H1 (cell line): ENCODE data around the gene ELAVL1. TPM values are rescaled to one million over a fixed set of nuclear protein-coding genes. Genes with fewer than 3 reads are reported as not detected.

Source experiments
- CTCF ChIA-PET: fragments of 300-600 bp; sonication (Branson Sonifier 250); formaldehyde crosslinking; loops from one replicate; lab custom pipeline; 2021; ENCODE audit not compliant: partially characterized antibody; lab: Charles Lee
- POLR2A ChIA-PET: fragments of 300-600 bp; sonication (Branson Sonifier 250); formaldehyde crosslinking; loops from one replicate; lab custom pipeline; 2021; ENCODE audit warnings: inconsistent platforms; ENCODE audit not compliant: partially characterized antibody; lab: Charles Lee
- DNase-seq, 2 experiments: peaks; one replicate each; pipeline versions ENCODE4 v3.0.0 to v3.0.0-alpha.2; 2010 to 2022; ENCODE audit warnings: low spot score in 2 of 2, low read depth in 1 of 2, mixed read lengths in 1 of 2
- FAIRE-seq: peaks from 2 replicates; lab custom pipeline; 2011; peaks lifted over from hg19 to GRCh38; lab: Jason Lieb, UNC
- H2AFZ ChIP-seq: 2 replicates; pipeline ENCODE4 v1.8.1; 2012; ENCODE audit warnings: low read length, inconsistent platforms
- H2AK5ac ChIP-seq: 2 replicates; pipeline ENCODE4 v1.6.1; 2013; ENCODE audit warnings: low read depth, low read length
- H2BK120ac ChIP-seq: replicated peaks from 2 replicates; pipeline ENCODE3; 2013; ENCODE audit warnings: low read depth, low read length, inconsistent platforms
- H2BK12ac ChIP-seq: 2 replicates; pipeline ENCODE4 v1.6.1; 2013; ENCODE audit warnings: low read depth, low read length
- H2BK15ac ChIP-seq: 2 replicates; pipeline ENCODE4 v1.6.1; 2013; ENCODE audit warnings: low read length
- H2BK20ac ChIP-seq: 2 replicates; pipeline ENCODE4 v1.6.1; 2013; ENCODE audit warnings: low read length
- H2BK5ac ChIP-seq: 2 replicates; pipeline ENCODE4 v1.6.1; 2013; ENCODE audit warnings: low read depth, low read length
- H3K14ac ChIP-seq: 2 replicates; pipeline ENCODE4 v1.6.1; 2013; ENCODE audit warnings: inconsistent platforms; ENCODE audit not compliant: insufficient read length
- H3K18ac ChIP-seq: 2 replicates; pipeline ENCODE4 v1.6.1; 2013; ENCODE audit warnings: low read length; ENCODE audit errors: extremely low read depth
- H3K23ac ChIP-seq: 2 replicates; pipeline ENCODE4 v1.6.1; 2013; ENCODE audit warnings: inconsistent platforms; ENCODE audit not compliant: insufficient read length
- H3K23me2 ChIP-seq: 2 replicates; pipeline ENCODE4 v1.6.1; 2013; ENCODE audit warnings: low read depth, low read length
- H3K27ac ChIP-seq: 2 replicates; pipeline ENCODE4 v1.6.1; 2011; ENCODE audit warnings: low read depth, low read length, inconsistent platforms
- H3K27me3 ChIP-seq, 4 experiments: replicated peaks in 1 of 4; 1 replicate in 1 of 4; 2 replicates in 3 of 4; pipeline versions ENCODE4 v1.6.1 to v1.8.1; 2011 to 2013; ENCODE audit warnings: low read length in 3 of 4, mild to moderate bottlenecking in 3 of 4, inconsistent platforms in 2 of 4, mixed read lengths in 2 of 4, moderate library complexity in 1 of 4; ENCODE audit not compliant: control insufficient read depth in 3 of 4, insufficient read depth in 3 of 4; ENCODE audit errors: extremely low read depth in 1 of 4
- H3K36me3 ChIP-seq, 4 experiments: 2 replicates each; pipeline versions ENCODE4 v1.6.1 to v1.8.1; 2011 to 2013; ENCODE audit warnings: mild to moderate bottlenecking in 4 of 4, low read length in 3 of 4, moderate library complexity in 2 of 4, control low read depth in 1 of 4, inconsistent platforms in 1 of 4; ENCODE audit not compliant: insufficient read depth in 4 of 4, control insufficient read depth in 2 of 4
- H3K4ac ChIP-seq: replicated peaks from 2 replicates; pipeline ENCODE3; 2013; ENCODE audit warnings: low read length, low read depth, mixed read lengths, inconsistent platforms; ENCODE audit not compliant: insufficient read length
- H3K4me1 ChIP-seq, 4 experiments: replicated peaks in 1 of 4; 1 replicate in 1 of 4; 2 replicates in 3 of 4; pipeline versions ENCODE4 v1.6.1 to v1.8.1; 2011 to 2013; ENCODE audit warnings: low read length in 3 of 4, inconsistent platforms in 2 of 4, mixed read lengths in 1 of 4; ENCODE audit not compliant: insufficient read depth in 4 of 4, control insufficient read depth in 3 of 4
- H3K4me2 ChIP-seq, 2 experiments: 2 replicates each; pipeline versions ENCODE4 v1.6.1 to v1.8.1; 2011 to 2013; ENCODE audit warnings: low read depth in 2 of 2, low read length in 2 of 2, control low read depth in 1 of 2, inconsistent platforms in 1 of 2, mild to moderate bottlenecking in 1 of 2; ENCODE audit not compliant: insufficient read depth in 1 of 2
- H3K4me3 ChIP-seq, 4 experiments: fragments of 200-600, 300-600 bp in 1 of 4; sonication (generic), shearing (Covaris generic), sonication (Bioruptor Twin) in 1 of 4; 2 replicates each; pipeline versions ENCODE4 v1.5.1 to v1.8.1; 2011 to 2016; ENCODE audit warnings: low read length in 4 of 4, low read depth in 3 of 4, control low read depth in 2 of 4, inconsistent platforms in 2 of 4, mild to moderate bottlenecking in 2 of 4, mixed read lengths in 1 of 4, moderate library complexity in 1 of 4; ENCODE audit not compliant: insufficient read depth in 2 of 4; ENCODE audit errors: extremely low read depth in 1 of 4
- H3K56ac ChIP-seq: replicated peaks from 2 replicates; pipeline ENCODE3; 2013; ENCODE audit warnings: low read depth, mild to moderate bottlenecking, mixed read lengths, low read length, inconsistent platforms; ENCODE audit not compliant: insufficient read length
- H3K79me1 ChIP-seq: 2 replicates; pipeline ENCODE4 v1.6.1; 2013; ENCODE audit warnings: low read depth, low read length, control low read depth
- H3K79me2 ChIP-seq, 2 experiments: 2 replicates each; pipeline versions ENCODE4 v1.6.1 to v1.8.1; 2012 to 2013; ENCODE audit warnings: low read length in 2 of 2, mild to moderate bottlenecking in 2 of 2, inconsistent platforms in 1 of 2; ENCODE audit not compliant: insufficient read depth in 2 of 2, control insufficient read depth in 1 of 2
- H3K9ac ChIP-seq, 4 experiments: replicated peaks in 1 of 4; 1 replicate in 1 of 4; 2 replicates in 3 of 4; pipeline versions ENCODE4 v1.6.1 to v1.8.1; 2011 to 2013; ENCODE audit warnings: low read depth in 3 of 4, low read length in 3 of 4, control low read depth in 2 of 4, mild to moderate bottlenecking in 2 of 4, moderate library complexity in 2 of 4, inconsistent platforms in 1 of 4; ENCODE audit errors: extremely low read depth in 1 of 4
- H3K9me3 ChIP-seq, 2 experiments: 2 replicates each; pipeline versions ENCODE4 v1.6.1 to v1.8.1; 2012 to 2013; ENCODE audit warnings: mild to moderate bottlenecking in 2 of 2, moderate library complexity in 2 of 2, control low read depth in 1 of 2, inconsistent platforms in 1 of 2, low read depth in 1 of 2, low read length in 1 of 2, mixed read lengths in 1 of 2; ENCODE audit not compliant: insufficient read depth in 2 of 2
- H4K20me1 ChIP-seq, 2 experiments: replicated peaks in 1 of 2; 2 replicates each; pipeline versions ENCODE3 to v1.8.1; 2011 to 2013; ENCODE audit warnings: inconsistent platforms in 2 of 2, low read length in 2 of 2, mild to moderate bottlenecking in 1 of 2; ENCODE audit not compliant: insufficient read depth in 2 of 2, control insufficient read depth in 1 of 2
- H4K5ac ChIP-seq: 2 replicates; pipeline ENCODE4 v1.6.1; 2013; ENCODE audit warnings: low read length, low read depth, mixed read lengths, inconsistent platforms; ENCODE audit not compliant: insufficient read length
- H4K8ac ChIP-seq: 2 replicates; pipeline ENCODE4 v1.8.0; 2013; ENCODE audit warnings: mild to moderate bottlenecking, moderate library complexity, low read length, inconsistent platforms; ENCODE audit not compliant: insufficient read depth; ENCODE audit errors: extremely low read depth
- H4K91ac ChIP-seq: replicated peaks from 2 replicates; pipeline ENCODE3; 2013; ENCODE audit warnings: low read length, mixed read lengths, inconsistent platforms; ENCODE audit not compliant: insufficient read length
- BCL11A ChIP-seq, 2 experiments: IDR thresholded peaks; one replicate each; pipeline ENCODE4 v1.6.1; 2011; ENCODE audit warnings: low read depth in 2 of 2, low read length in 2 of 2, mild to moderate bottlenecking in 2 of 2
- CTBP2 ChIP-seq: IDR thresholded peaks from 2 replicates; pipeline ENCODE4 v1.7.0; 2011; ENCODE audit warnings: borderline replicate concordance, mild to moderate bottlenecking, moderate library complexity, mixed read lengths, low read length; ENCODE audit not compliant: insufficient read depth, insufficient read length
- EZH2 ChIP-seq: fragments of 200-600 bp; sonication (generic); IDR thresholded peaks from 2 replicates; pipeline ENCODE4 v1.7.1; 2012; ENCODE audit warnings: low read depth, mild to moderate bottlenecking, moderate library complexity, low read length, inconsistent platforms; ENCODE audit not compliant: severe bottlenecking
- GTF2F1 ChIP-seq: IDR thresholded peaks from 2 replicates; pipeline ENCODE4 v1.6.1; 2012; ENCODE audit warnings: low read depth, low read length, improper control_type of control experiment, borderline replicate concordance
- JUND ChIP-seq: IDR thresholded peaks from 2 replicates; pipeline ENCODE4 v1.6.1; 2011; ENCODE audit warnings: mild to moderate bottlenecking, improper control_type of control experiment, low read length
- PHF8 ChIP-seq: fragments of 200-600 bp; sonication (generic); conservative IDR thresholded peaks from 2 replicates; pipeline ENCODE4 v1.7.1; 2012; ENCODE audit warnings: low read depth, mild to moderate bottlenecking, inconsistent platforms, low read length, moderate library complexity
- RAD21 ChIP-seq, 2 experiments: IDR thresholded peaks in 1 of 2; conservative IDR thresholded peaks in 1 of 2; 2 replicates each; pipeline ENCODE4 v1.6.1; 2011; ENCODE audit warnings: low read depth in 2 of 2, low read length in 2 of 2, improper control_type of control experiment in 1 of 2, inconsistent platforms in 1 of 2, mild to moderate bottlenecking in 1 of 2, moderate library complexity in 1 of 2
- SIRT6 ChIP-seq: IDR thresholded peaks from one replicate; pipeline ENCODE4 v1.7.1; 2012; ENCODE audit warnings: low read length, inconsistent platforms
- SP1 ChIP-seq: IDR thresholded peaks from 2 replicates; pipeline ENCODE4 v1.6.1; 2011; ENCODE audit warnings: low read depth, low read length
- SP4 ChIP-seq: IDR thresholded peaks from 2 replicates; pipeline ENCODE4 v1.6.1; 2012; ENCODE audit warnings: low read length, inconsistent platforms
- TAF7 ChIP-seq: optimal IDR thresholded peaks from 2 replicates; pipeline ENCODE3; 2011; ENCODE audit warnings: low read depth, mild to moderate bottlenecking, inconsistent platforms, low read length, moderate library complexity, borderline replicate concordance
- TCF12 ChIP-seq: IDR thresholded peaks from 2 replicates; pipeline ENCODE4 v1.6.1; 2011; ENCODE audit warnings: low read depth, mild to moderate bottlenecking, low read length
- TEAD4 ChIP-seq: IDR thresholded peaks from 2 replicates; pipeline ENCODE4 v1.6.1; 2012; ENCODE audit warnings: low read depth, low read length, inconsistent platforms, mixed read lengths
- WGBS, 2 experiments: shearing (Covaris generic) in 1 of 2; methylation state at CpG; one replicate each; pipeline versions ENCODE4 v1.1.6 to v1.1.7; 2013 to 2015; ENCODE audit warnings: low lambda C conversion rate in 2 of 2, mixed read lengths in 2 of 2, inconsistent platforms in 1 of 2, low coverage in 1 of 2, missing lambda C conversion rate in 1 of 2; ENCODE audit not compliant: insufficient replicate concordance in 2 of 2, insufficient coverage in 1 of 2, insufficient read length in 1 of 2; ENCODE audit errors: extremely low coverage in 1 of 2, missing lambda C conversion rate in 1 of 2; 5-methylcytosine and 5-hydroxymethylcytosine counted together
- polyA plus RNA-seq, 7 experiments: library from polyadenylated mRNA; depleted of rRNA in 3 of 7; stranded (reverse) in 5 of 7; unstranded in 2 of 7; fragments of >200 nt in 5 of 7; fragments of 200-250 nt in 2 of 7; gene quantifications; 1 replicate in 5 of 7; 2 replicates in 1 of 7; 4 replicates in 1 of 7; pipeline versions ENCODE4 v1.2.1 to v1.2.3, GENCODE V29; 2011 to 2013; ENCODE audit warnings: missing spikeins in 2 of 7, mixed read lengths in 2 of 7
- total RNA-seq: library from RNA; stranded (reverse); fragmentation: NEBNext Ultra II Directional; extraction: Animal tissue kit (Norgen Biotek cat#: 25700); gene quantifications from 2 replicates; pipeline ENCODE4 v1.2.1, GENCODE V29; 2021

ELAVL1 gene
- total and polyA plus RNA-seq, 2 of the 8 experiments (the other 6 are each of a cell fraction or from before 2014, with no cell fraction given), result 56.7 to 163 TPM

GRCh38 chr19:7909471-7910067 lies 95.9 kb downstream of the ELAVL1 start:
- no peak overlapping the region for H2BK15ac ChIP-seq
- H4K91ac ChIP-seq, result no peak overlapping the region
- no peak overlapping the region for H3K4me2 ChIP-seq
- peaks cover 5 to 19% of the 10 kb centered on the region in 2 experiments for H4K20me1 ChIP-seq
- H2AK5ac ChIP-seq, result no peak overlapping the region
- H3K4me1 ChIP-seq, result peaks cover 0 to 3% (median 3%) of the 10 kb centered on the region in 4 experiments; a peak in 5 of 7 replicates
- H3K79me2 ChIP-seq, result peaks cover 0 to 17% of the 10 kb centered on the region in 2 experiments; a peak in 2 of 4 replicates
- peaks cover 5 to 30% (median 16%) of the 10 kb centered on the region in 4 experiments; a peak in 5 of 8 replicates for H3K36me3 ChIP-seq
- H2BK5ac ChIP-seq, result no peak overlapping the region
- peaks cover 2% of the 10 kb centered on the region; the same call in 1 of the 2 replicates for H3K23me2 ChIP-seq
- peaks cover 0 to 3% (median under 1%) of the 10 kb centered on the region in 4 experiments; a peak in 3 of 7 replicates for H3K27me3 ChIP-seq
- H2BK12ac ChIP-seq, result no peak overlapping the region
- H3K79me1 ChIP-seq, result peaks cover 7% of the 10 kb centered on the region
- H2AFZ ChIP-seq, result no peak overlapping the region
- no peak overlapping the region for H3K4me3 ChIP-seq
- DNase-seq (no peak), FAIRE-seq (no peak)
- H3K56ac ChIP-seq, result no peak overlapping the region
- H3K27ac ChIP-seq, result no peak overlapping the region
- no peak overlapping the region for H4K8ac ChIP-seq
- no peak overlapping the region for H2BK120ac ChIP-seq
- no peak overlapping the region for H3K18ac ChIP-seq
- CTCF ChIA-PET, result interaction anchor here (0.7 to 1.6 kb wide), 6 partner anchors 14 to 57 kb away, joined by 3 to 6 read pairs (median 4); partner anchors contain the start of gene PRR36
- no peaks in the 10 kb centered on the region for H3K9me3 ChIP-seq
- no peak overlapping the region for H4K5ac ChIP-seq
- H3K9ac ChIP-seq, result no peak overlapping the region
- H2BK20ac ChIP-seq, result no peak overlapping the region
- H3K4ac ChIP-seq, result no peak overlapping the region
- no peak overlapping the region for H3K23ac ChIP-seq
- H3K14ac ChIP-seq, result no peak overlapping the region
- 93% methylated on average over 16 of the region's 21 CpGs; no CpG with 5 or more reads in 1 of the 2 experiments for WGBS, 2 experiments
- POLR2A ChIA-PET, result interaction anchor here (1.5 to 2.3 kb wide), 4 partner anchors 9 to 52 kb away, joined by 4 to 12 read pairs (median 8); partner anchors contain the start of gene TIMM44
- TF ChIP-seq PHF8, result no peak
- TF ChIP-seq SIRT6, result no peak
- no peak for TF ChIP-seq SP4
- no peak for TF ChIP-seq TCF12
- no peak for TF ChIP-seq SP1
- TF ChIP-seq JUND, result no peak
- no peak for TF ChIP-seq TEAD4
- no peak for TF ChIP-seq CTBP2
- no peak for TF ChIP-seq TAF7
- TF ChIP-seq EZH2, result no peak
- TF ChIP-seq RAD21 (IDR thresholded peaks at IDR 0.05 in 1 of 2, conservative IDR thresholded peaks at IDR 0.05 in 1 of 2; ENCODE audit: low read depth in 2 of 2, low read length in 2 of 2), result no peak
- TF ChIP-seq BCL11A (IDR thresholded peaks at IDR 0.05; ENCODE audit: low read depth in 2 of 2, low read length in 2 of 2), result no peak
- TF ChIP-seq GTF2F1, result no peak
